DOHH2 (cell line): ENCODE results near the gene HDHD5.
A peak's percentile ranks its signal among the peaks of the same experiment; 100 is the strongest.

Source experiments
- H3F3A ChIP-seq: fragments of 200-600 bp; sonication (generic), shearing (Covaris generic); 2 replicates; pipeline ENCODE4 v1.6.0; 2016; ENCODE audit warnings: antibody characterized with exemption, mild to moderate bottlenecking; ENCODE audit not compliant: control insufficient read depth, insufficient read depth
- H3K27ac ChIP-seq: fragments of 200-600 bp; sonication (generic); 2 replicates; pipeline ENCODE4 v1.5.1; 2014; ENCODE audit warnings: low read depth, mild to moderate bottlenecking, low read length, moderate library complexity
- H3K27me3 ChIP-seq: fragments of 200-600 bp; sonication (generic); 2 replicates; pipeline ENCODE4 v1.6.1; 2014; ENCODE audit warnings: mild to moderate bottlenecking, low read length, mixed read lengths; ENCODE audit not compliant: control insufficient read depth
- H3K36me3 ChIP-seq: fragments of 200-600 bp; sonication (generic); 2 replicates; pipeline ENCODE4 v1.6.1; 2014; ENCODE audit warnings: mild to moderate bottlenecking, low read length, moderate library complexity, mixed read lengths; ENCODE audit not compliant: control insufficient read depth
- H3K4me1 ChIP-seq: fragments of 200-600 bp; sonication (generic); 2 replicates; pipeline ENCODE4 v1.6.1; 2014; ENCODE audit warnings: mild to moderate bottlenecking, low read length, mixed read lengths; ENCODE audit not compliant: control insufficient read depth
- H3K4me2 ChIP-seq: fragments of 200-600 bp; sonication (generic); 2 replicates; pipeline ENCODE4 v1.6.0; 2014; ENCODE audit warnings: mild to moderate bottlenecking, low read length, moderate library complexity
- H3K4me3 ChIP-seq: fragments of 200-600 bp; sonication (generic); 2 replicates; pipeline ENCODE4 v1.5.1; 2014; ENCODE audit warnings: mild to moderate bottlenecking, low read length, mixed read lengths
- H3K79me2 ChIP-seq: fragments of 200-600 bp; sonication (generic); 2 replicates; pipeline ENCODE4 v1.6.1; 2014; ENCODE audit warnings: mild to moderate bottlenecking, low read length, mixed read lengths; ENCODE audit not compliant: control insufficient read depth
- H3K9me2 ChIP-seq: fragments of 200-600 bp; sonication (generic); replicated peaks from 2 replicates; pipeline ENCODE4 v1.6.1; 2014; ENCODE audit warnings: mild to moderate bottlenecking, low read length, mixed read lengths; ENCODE audit not compliant: control insufficient read depth
- H3K9me3 ChIP-seq: fragments of 200-600 bp; sonication (generic); 2 replicates; pipeline ENCODE4 v1.6.1; 2014; ENCODE audit warnings: antibody characterized with exemption, low read length, mixed read lengths; ENCODE audit not compliant: control insufficient read depth, insufficient read depth
- H4K20me1 ChIP-seq: fragments of 200-600 bp; sonication (generic); 2 replicates; pipeline ENCODE4 v1.6.0; 2014; ENCODE audit warnings: low read depth, mild to moderate bottlenecking, antibody characterized with exemption, low read length, moderate library complexity; ENCODE audit not compliant: control insufficient read depth, insufficient read depth
- CTCF ChIP-seq: fragments of 200-600 bp; sonication (generic); IDR thresholded peaks from one replicate; pipeline ENCODE4 v1.5.1; 2014; ENCODE audit warnings: antibody characterized with exemption, mild to moderate bottlenecking, low read depth, low read length; ENCODE audit not compliant: poor library complexity, severe bottlenecking
- EZH2phosphoT487 ChIP-seq: fragments of 200-600 bp; sonication (generic); IDR thresholded peaks from 2 replicates; pipeline ENCODE4 v1.6.1; 2017; ENCODE audit warnings: borderline replicate concordance, mild to moderate bottlenecking, antibody characterized with exemption, low read length, moderate library complexity, mixed read lengths

HDHD5 gene

GRCh38 chr22:17118342-17118741, 40.7 kb downstream of the HDHD5 start:
- Histone ChIP-seq H3F3A (peaks cover 13% of the 10 kb centered on the region), H3K9me2 (no peaks in the 10 kb centered on the region), H3K9me3 (no peaks in the 10 kb centered on the region), H4K20me1 (no peaks in the 10 kb centered on the region), H3K36me3 (no peaks in the 10 kb centered on the region), H3K4me1 (peaks cover 53% of the 10 kb centered on the region), H3K4me2 (peak overlapping the region; percentile 72), H3K27me3 (no peaks in the 10 kb centered on the region), H3K27ac (peak overlapping the region; percentile 63), H3K79me2 (no peaks in the 10 kb centered on the region), H3K4me3 (peak overlapping the region; percentile 57)
- no peak for TF ChIP-seq CTCF
- no peak for TF ChIP-seq EZH2phosphoT487

DNA sequence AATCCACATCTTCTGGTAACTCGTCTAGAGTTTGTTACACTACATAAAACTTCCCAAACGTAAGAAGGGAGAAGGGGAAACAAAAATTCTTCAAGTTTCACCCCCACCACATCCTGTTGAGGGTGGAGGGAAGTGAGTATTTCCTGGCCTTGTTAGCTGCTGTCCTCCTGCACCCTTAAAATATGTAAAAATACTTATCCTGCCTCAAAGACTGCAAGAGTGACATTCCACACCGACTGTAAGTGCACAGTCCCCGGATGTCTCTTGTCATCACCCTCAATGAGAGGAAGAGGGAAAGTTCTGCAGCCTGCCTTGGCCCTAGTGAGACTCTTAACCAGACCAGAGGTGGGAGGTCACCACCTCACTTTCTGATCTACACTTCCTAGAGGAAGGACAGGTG, 41.2 kb downstream of the HDHD5 start:
- H3K27me3 ChIP-seq: no peaks in the 10 kb centered on the region
- H3F3A ChIP-seq: peaks cover 13% of the 10 kb centered on the region
- H3K4me1 ChIP-seq: peaks cover 53% of the 10 kb centered on the region
- no peaks in the 10 kb centered on the region for H3K9me3 ChIP-seq
- H4K20me1 ChIP-seq: no peaks in the 10 kb centered on the region
- H3K27ac ChIP-seq: peak overlapping the region; percentile 63
- TF ChIP-seq CTCF (no peak), EZH2phosphoT487 (no peak)
- H3K79me2 ChIP-seq: no peaks in the 10 kb centered on the region
- H3K36me3 ChIP-seq: no peaks in the 10 kb centered on the region
- peak overlapping the region; percentile 57 for H3K4me3 ChIP-seq
- H3K4me2 ChIP-seq: peak overlapping the region; percentile 72
- H3K9me2 ChIP-seq: no peaks in the 10 kb centered on the region

DNA sequence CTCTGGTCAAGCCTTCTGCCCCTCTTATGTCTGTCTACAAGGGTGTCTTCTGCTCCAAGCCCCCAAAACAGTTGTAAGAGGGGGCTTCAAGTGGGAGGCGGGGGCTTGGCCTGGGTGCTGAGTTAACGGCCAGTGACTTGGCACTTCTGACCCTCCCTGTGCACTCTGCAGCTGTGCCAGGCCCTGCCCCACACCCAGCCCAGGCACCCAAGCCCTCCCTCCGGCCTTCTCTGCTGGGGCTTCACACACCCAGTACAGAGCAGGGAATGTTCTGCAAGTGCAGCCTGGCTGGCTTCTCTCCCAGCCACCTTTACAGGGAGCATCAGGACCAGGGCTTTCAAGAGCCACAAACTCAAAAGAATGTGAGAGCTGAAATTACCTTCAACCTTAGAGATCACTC, 41.7 kb downstream of the HDHD5 start:
- no peaks in the 10 kb centered on the region for H4K20me1 ChIP-seq
- no peaks in the 10 kb centered on the region for H3K79me2 ChIP-seq
- H3K27ac ChIP-seq: peak overlapping the region; percentile 63
- peak overlapping the region; percentile 72 for H3K4me2 ChIP-seq
- no peaks in the 10 kb centered on the region for H3K27me3 ChIP-seq
- H3K4me3 ChIP-seq: peak overlapping the region; percentile 57
- no peaks in the 10 kb centered on the region for H3K9me2 ChIP-seq
- no peak for TF ChIP-seq CTCF
- TF ChIP-seq EZH2phosphoT487: no peak
- peaks cover 13% of the 10 kb centered on the region for H3F3A ChIP-seq
- no peaks in the 10 kb centered on the region for H3K9me3 ChIP-seq
- peaks cover 53% of the 10 kb centered on the region for H3K4me1 ChIP-seq
- no peaks in the 10 kb centered on the region for H3K36me3 ChIP-seq
